AG09309 (cell line): ENCODE results near the gene CCDC69.

ENCODE experiments used
- DNase-seq: peaks from one replicate; pipeline ENCODE4 v3.0.0-alpha.2; 2010; ENCODE audit warnings: low read depth
- H3K4me3 ChIP-seq: 2 replicates; pipeline ENCODE4 v1.5.1; 2011; ENCODE audit warnings: mild to moderate bottlenecking, low read depth, low read length, moderate library complexity; ENCODE audit not compliant: control insufficient read depth
- CTCF ChIP-seq: IDR thresholded peaks from 2 replicates; pipeline ENCODE4 v1.5.1; 2011; ENCODE audit warnings: mild to moderate bottlenecking, low read depth, low read length, inconsistent platforms; ENCODE audit not compliant: insufficient read depth, control insufficient read depth; ENCODE audit errors: missing control alignments

CCDC69 gene

GRCh38 chr5:151134228-151134627 lies 89.7 kb downstream of the CCDC69 start:
- no peak overlapping the region for H3K4me3 ChIP-seq
- DNase-seq: no peak
- TF ChIP-seq CTCF: no peak

GRCh38 chr5:151132963-151133362 lies 90.9 kb downstream of the CCDC69 start:
- no peak for DNase-seq
- TF ChIP-seq CTCF: no peak
- no peak overlapping the region for H3K4me3 ChIP-seq
